C4-2B (cell line): ENCODE data around the gene AHI1.

Source experiments
- CTCF ChIP-seq: fragments of 450-650 bp; conservative IDR thresholded peaks from 2 replicates; pipeline ENCODE4 v1.5.1; 2017; ENCODE audit warnings: mild to moderate bottlenecking
- ZFX ChIP-seq: fragments of 450-650 bp; IDR thresholded peaks from 2 replicates; pipeline ENCODE4 v1.6.1; 2017

GRCh38 chr6:135527116-135527959 lies 29.8 kb upstream of the AHI1 start:
- TF ChIP-seq CTCF (no peak), ZFX (no peak)
